Right atrium auricular region (tissue), 2 donors: ENCODE results near the gene KLF3. TPM values are rescaled to one million over a fixed set of nuclear protein-coding genes. Genes with fewer than 3 reads are reported as not detected.

Experiments
- DNase-seq: peaks from one replicate; pipeline ENCODE4 v3.0.0-alpha.2; 2019; ENCODE audit warnings: low spot score
- H3K27ac ChIP-seq, 2 donors: fragments of 200-600 bp; sonication (generic); 1 replicate in 1 of 2; 2 replicates in 1 of 2; pipeline ENCODE4 v1.5.1; 2016 to 2019
- H3K27me3 ChIP-seq, 2 donors: fragments of 200-600 bp; sonication (generic); one replicate each; pipeline versions ENCODE4 v1.5.1 to v1.6.0; 2017 to 2019
- H3K36me3 ChIP-seq: fragments of 200-600 bp; sonication (generic); one replicate; pipeline ENCODE4 v1.5.1; 2016
- H3K4me1 ChIP-seq, 2 donors: fragments of 200-600 bp; sonication (generic); one replicate each; pipeline versions ENCODE4 v1.5.1 to v1.6.0; 2017 to 2019
- H3K4me3 ChIP-seq, 2 donors: fragments of 200-600 bp; sonication (generic); 1 replicate in 1 of 2; 2 replicates in 1 of 2; pipeline ENCODE4 v1.5.1; 2017 to 2019; ENCODE audit warnings: mild to moderate bottlenecking in 1 of 2, moderate library complexity in 1 of 2
- H3K9me3 ChIP-seq, 2 donors: fragments of 200-600 bp; sonication (generic); one replicate each; pipeline ENCODE4 v1.5.1; 2019
- total RNA-seq, 2 donors: library from RNA; depleted of rRNA; stranded (reverse); fragments of >200 nt; gene quantifications; one replicate each; pipeline ENCODE4 v1.1.0, GENCODE V29; 2016
- TF ChIP-seq, protein P1 (sequence below), 2 donors: fragments of 200-600 bp; sonication (generic); IDR thresholded peaks; one replicate each; pipeline ENCODE4 v1.5.1; 2019; ENCODE audit warnings: antibody characterized with exemption in 2 of 2

The KLF3 gene
- total RNA-seq, 2 donors from 2014 or later: 22.6 to 28.8 TPM

GRCh38 chr4:38672397-38673129 is 8.6 kb downstream of the KLF3 start:
- H3K4me1 ChIP-seq: peaks cover 0 to 96% of the 10 kb centered on the region in 2 donors

GRCh38 chr4:38673130-38673978 is 9.4 kb downstream of the KLF3 start:
- TF ChIP-seq, protein P1, sequence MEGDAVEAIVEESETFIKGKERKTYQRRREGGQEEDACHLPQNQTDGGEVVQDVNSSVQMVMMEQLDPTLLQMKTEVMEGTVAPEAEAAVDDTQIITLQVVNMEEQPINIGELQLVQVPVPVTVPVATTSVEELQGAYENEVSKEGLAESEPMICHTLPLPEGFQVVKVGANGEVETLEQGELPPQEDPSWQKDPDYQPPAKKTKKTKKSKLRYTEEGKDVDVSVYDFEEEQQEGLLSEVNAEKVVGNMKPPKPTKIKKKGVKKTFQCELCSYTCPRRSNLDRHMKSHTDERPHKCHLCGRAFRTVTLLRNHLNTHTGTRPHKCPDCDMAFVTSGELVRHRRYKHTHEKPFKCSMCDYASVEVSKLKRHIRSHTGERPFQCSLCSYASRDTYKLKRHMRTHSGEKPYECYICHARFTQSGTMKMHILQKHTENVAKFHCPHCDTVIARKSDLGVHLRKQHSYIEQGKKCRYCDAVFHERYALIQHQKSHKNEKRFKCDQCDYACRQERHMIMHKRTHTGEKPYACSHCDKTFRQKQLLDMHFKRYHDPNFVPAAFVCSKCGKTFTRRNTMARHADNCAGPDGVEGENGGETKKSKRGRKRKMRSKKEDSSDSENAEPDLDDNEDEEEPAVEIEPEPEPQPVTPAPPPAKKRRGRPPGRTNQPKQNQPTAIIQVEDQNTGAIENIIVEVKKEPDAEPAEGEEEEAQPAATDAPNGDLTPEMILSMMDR (IDR thresholded peaks at IDR 0.05): no peak
- DNase-seq: peak; percentile 71
- H3K36me3 ChIP-seq: no peaks in the 10 kb centered on the region
- no peaks in the 10 kb centered on the region for H3K27me3 ChIP-seq
- H3K27ac ChIP-seq: peak overlapping the region; percentile 83 to 99
- H3K4me1 ChIP-seq: peaks cover 0 to 97% of the 10 kb centered on the region in 2 donors
- H3K4me3 ChIP-seq: peak overlapping the region in 1 of 2 donors; percentile 12
- H3K9me3 ChIP-seq: no peaks in the 10 kb centered on the region

More at GRCh38 chr4:38672397-38673129, 8.6 kb downstream of the KLF3 start:
- Histone ChIP-seq H3K36me3 (no peaks in the 10 kb centered on the region), H3K4me3 (peak overlapping the region in 1 of 2 donors; percentile 12), H3K27ac (peak overlapping the region; percentile 83 to 99), H3K27me3 (no peaks in the 10 kb centered on the region), H3K9me3 (no peaks in the 10 kb centered on the region)
- no peak for DNase-seq
- TF ChIP-seq, protein P1 (IDR thresholded peaks at IDR 0.05): no peak

- TF ChIP-seq, protein P1 (IDR thresholded peaks at IDR 0.05): no peak
- peak overlapping the region; percentile 1 to 11 for H3K4me3 ChIP-seq
- no peaks in the 10 kb centered on the region for H3K9me3 ChIP-seq
- DNase-seq: no peak
- H3K36me3 ChIP-seq: no peaks in the 10 kb centered on the region
- no peaks in the 10 kb centered on the region for H3K27me3 ChIP-seq
- peak overlapping the region; percentile 83 to 99 for H3K27ac ChIP-seq
- peaks cover 0 to 91% of the 10 kb centered on the region in 2 donors for H3K4me1 ChIP-seq
These were observed 10.5 kb downstream of the KLF3 start for GRCh38 chr4:38674258-38675144.

GRCh38 chr4:38675146-38676121 is 11.4 kb downstream of the KLF3 start:
- TF ChIP-seq, protein P1 (IDR thresholded peaks at IDR 0.05): peak; percentile 85 to 94
- DNase-seq: peak; percentile 88
- Histone ChIP-seq H3K4me1 (peaks cover 0 to 84% of the 10 kb centered on the region in 2 donors), H3K4me3 (no peak overlapping the region), H3K27me3 (no peaks in the 10 kb centered on the region), H3K9me3 (no peaks in the 10 kb centered on the region), H3K27ac (peak overlapping the region; percentile 83 to 99), H3K36me3 (peaks cover under 1% of the 10 kb centered on the region)
